H1 (cell line): ENCODE data around the gene PLCL2.

ENCODE experiments used
- KDM1A ChIP-seq: fragments of 200-600, 300-600 bp; sonication (generic); IDR thresholded peaks from 2 replicates; pipeline ENCODE4 v1.7.1; 2016; ENCODE audit warnings: mild to moderate bottlenecking, low read length, borderline replicate concordance
- POLR2A ChIP-seq, 2 experiments: IDR thresholded peaks; 1 replicate in 1 of 2; 2 replicates in 1 of 2; pipeline ENCODE4 v1.6.1; 2011; ENCODE audit warnings: low read depth in 2 of 2, low read length in 2 of 2, mild to moderate bottlenecking in 2 of 2; ENCODE audit errors: control extremely low read depth in 1 of 2
- RXRA ChIP-seq: IDR thresholded peaks from 2 replicates; pipeline ENCODE4 v1.6.1; 2011; ENCODE audit warnings: low read depth, mild to moderate bottlenecking, low read length, moderate library complexity; ENCODE audit not compliant: insufficient read depth
- TF ChIP-seq, protein P1 (sequence below), 3 experiments: IDR thresholded peaks; 1 replicate in 2 of 3; 2 replicates in 1 of 3; pipeline versions ENCODE4 v1.5.1 to v1.6.1; 2011; ENCODE audit warnings: low read length in 3 of 3, mild to moderate bottlenecking in 3 of 3, inconsistent platforms in 2 of 3, low read depth in 1 of 3, moderate library complexity in 1 of 3; ENCODE audit not compliant: insufficient read depth in 1 of 3; ENCODE audit errors: control extremely low read depth in 1 of 3

DNA sequence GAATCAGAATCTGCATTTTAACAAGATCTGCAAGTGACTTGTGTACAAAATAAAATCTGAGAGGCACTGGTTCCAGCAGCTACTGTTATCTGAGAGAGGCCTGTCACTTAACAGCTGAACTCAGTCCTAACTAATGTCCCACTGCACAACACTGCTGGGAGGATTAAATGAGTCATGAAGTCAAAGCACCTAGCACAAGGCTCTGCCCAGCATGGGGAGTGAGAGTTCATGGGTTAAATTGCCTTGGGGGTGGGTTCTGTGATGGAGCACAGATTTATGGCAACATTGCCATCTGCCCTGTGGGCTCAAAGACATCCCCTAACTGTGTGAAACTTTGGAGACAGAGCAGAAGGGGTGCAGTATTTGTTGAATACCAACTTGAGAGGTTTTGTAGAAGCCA lies 250.9 kb downstream of the PLCL2 start:
- TF ChIP-seq, protein P1, sequence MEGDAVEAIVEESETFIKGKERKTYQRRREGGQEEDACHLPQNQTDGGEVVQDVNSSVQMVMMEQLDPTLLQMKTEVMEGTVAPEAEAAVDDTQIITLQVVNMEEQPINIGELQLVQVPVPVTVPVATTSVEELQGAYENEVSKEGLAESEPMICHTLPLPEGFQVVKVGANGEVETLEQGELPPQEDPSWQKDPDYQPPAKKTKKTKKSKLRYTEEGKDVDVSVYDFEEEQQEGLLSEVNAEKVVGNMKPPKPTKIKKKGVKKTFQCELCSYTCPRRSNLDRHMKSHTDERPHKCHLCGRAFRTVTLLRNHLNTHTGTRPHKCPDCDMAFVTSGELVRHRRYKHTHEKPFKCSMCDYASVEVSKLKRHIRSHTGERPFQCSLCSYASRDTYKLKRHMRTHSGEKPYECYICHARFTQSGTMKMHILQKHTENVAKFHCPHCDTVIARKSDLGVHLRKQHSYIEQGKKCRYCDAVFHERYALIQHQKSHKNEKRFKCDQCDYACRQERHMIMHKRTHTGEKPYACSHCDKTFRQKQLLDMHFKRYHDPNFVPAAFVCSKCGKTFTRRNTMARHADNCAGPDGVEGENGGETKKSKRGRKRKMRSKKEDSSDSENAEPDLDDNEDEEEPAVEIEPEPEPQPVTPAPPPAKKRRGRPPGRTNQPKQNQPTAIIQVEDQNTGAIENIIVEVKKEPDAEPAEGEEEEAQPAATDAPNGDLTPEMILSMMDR (IDR thresholded peaks at IDR 0.05; ENCODE audit: control extremely low read depth in 1 of 3, insufficient read depth in 1 of 3, low read depth in 1 of 3, low read length in 3 of 3), result no peak
- TF ChIP-seq POLR2A (IDR thresholded peaks at IDR 0.05; ENCODE audit: control extremely low read depth in 1 of 2, low read depth in 2 of 2, low read length in 2 of 2) (no peak), RXRA (no peak), KDM1A (no peak)
